ENCODE measurements around the gene KLF13. TPM values are rescaled to one million over a fixed set of nuclear protein-coding genes. Genes with fewer than 3 reads are reported as not detected.
A peak's percentile ranks its signal among the peaks of the same experiment; 100 is the strongest.

KLF13 gene
- total and polyA plus RNA-seq, 2 experiments from 2014 or later, result 23.5 to 28.6 TPM

GRCh38 chr15:31367021-31367729, 40.5 kb downstream of the KLF13 start:
- no peak for TF ChIP-seq JUNB (IDR thresholded peaks at IDR 0.05; ENCODE audit: unreplicated experiment)
- TF ChIP-seq CREB1 (CRISPR knock-in tag; IDR thresholded peaks at IDR 0.05; ENCODE audit: low read depth), result no peak
- TF ChIP-seq EZH2 (IDR thresholded peaks at IDR 0.05; ENCODE audit: low read depth, unreplicated experiment), result no peak
- Histone ChIP-seq H4K20me1 (replicated peaks; ENCODE audit: insufficient read depth) (peaks cover 4% of the 10 kb centered on the region; the same call in 1 of the 2 replicates), H3K4me3 (peak overlapping the region; percentile 41; the same call in 1 of the 2 replicates), H3K79me2 (replicated peaks; ENCODE audit: insufficient read depth) (peaks cover 57% of the 10 kb centered on the region), H3K4me1 (ENCODE audit: insufficient read depth) (peaks cover 72% of the 10 kb centered on the region), H3K9me2 (ENCODE audit: insufficient read depth) (no peaks in the 10 kb centered on the region), H3K36me3 (ENCODE audit: insufficient read depth) (no peaks in the 10 kb centered on the region), H3K27me3 (ENCODE audit: insufficient read depth) (no peaks in the 10 kb centered on the region), H3K4me2 (peak overlapping the region; percentile 71), H3F3A (replicated peaks; ENCODE audit: low read depth) (no peaks in the 10 kb centered on the region), H3K27ac (ENCODE audit: low read depth) (0 out of 2 replicates have a peak overlapping the region, but pooled peaks have one; percentile 50), H2AFZ (no peak overlapping the region)
- Mint-ChIP-seq H3K27ac (no peak overlapping the region), H3K9me3 (no peaks in the 10 kb centered on the region; the same call in 2 of the 3 replicates), H3K4me3 (no peak overlapping the region; the same call in 2 of the 3 replicates), H3K27me3 (ENCODE audit: insufficient read depth, low read depth, poor library complexity) (peaks cover 11% of the 10 kb centered on the region), H3K4me1 (peaks cover 78% of the 10 kb centered on the region), H3K36me3 (ENCODE audit: low read depth) (peaks cover 3% of the 10 kb centered on the region; the same call in 1 of the 3 replicates)
- ATAC-seq (no peak), DNase-seq (ENCODE audit: low spot score) (no peak)

- Histone ChIP-seq H3K4me2 (no peak overlapping the region; the same call in 1 of the 2 replicates), H3K27ac (ENCODE audit: low read depth) (no peak overlapping the region), H3K27me3 (ENCODE audit: insufficient read depth) (no peaks in the 10 kb centered on the region), H2AFZ (no peak overlapping the region), H3K79me2 (replicated peaks; ENCODE audit: insufficient read depth) (peaks cover 50% of the 10 kb centered on the region), H3K4me3 (no peak overlapping the region), H3K36me3 (ENCODE audit: insufficient read depth) (no peaks in the 10 kb centered on the region), H3K4me1 (ENCODE audit: insufficient read depth) (peaks cover 72% of the 10 kb centered on the region), H3F3A (replicated peaks; ENCODE audit: low read depth) (no peaks in the 10 kb centered on the region), H3K9me2 (ENCODE audit: insufficient read depth) (no peaks in the 10 kb centered on the region), H4K20me1 (replicated peaks; ENCODE audit: insufficient read depth) (peaks cover 4% of the 10 kb centered on the region; the same call in 1 of the 2 replicates)
- Mint-ChIP-seq H3K4me1 (peaks cover 78% of the 10 kb centered on the region), H3K27ac (no peak overlapping the region), H3K4me3 (no peak overlapping the region), H3K9me3 (no peaks in the 10 kb centered on the region; the same call in 2 of the 3 replicates), H3K27me3 (ENCODE audit: insufficient read depth, low read depth, poor library complexity) (peaks cover 11% of the 10 kb centered on the region), H3K36me3 (ENCODE audit: low read depth) (peaks cover 7% of the 10 kb centered on the region; the same call in 1 of the 3 replicates)
- no peak for DNase-seq (ENCODE audit: low spot score)
- no peak for ATAC-seq
- no peak for TF ChIP-seq STAT1 (IDR thresholded peaks at IDR 0.05; ENCODE audit: unreplicated experiment)
- no peak for TF ChIP-seq NANOG (IDR thresholded peaks at IDR 0.05; ENCODE audit: borderline replicate concordance)
- TF ChIP-seq POLR2AphosphoS5 (IDR thresholded peaks at IDR 0.05; ENCODE audit: low read depth), result no peak
- no peak for TF ChIP-seq ETS1 (IDR thresholded peaks at IDR 0.05)
- no peak for TF ChIP-seq JUNB (IDR thresholded peaks at IDR 0.05; ENCODE audit: unreplicated experiment)
- no peak for TF ChIP-seq EZH2phosphoT487 (IDR thresholded peaks at IDR 0.05; ENCODE audit: unreplicated experiment)
- TF ChIP-seq, protein P1, sequence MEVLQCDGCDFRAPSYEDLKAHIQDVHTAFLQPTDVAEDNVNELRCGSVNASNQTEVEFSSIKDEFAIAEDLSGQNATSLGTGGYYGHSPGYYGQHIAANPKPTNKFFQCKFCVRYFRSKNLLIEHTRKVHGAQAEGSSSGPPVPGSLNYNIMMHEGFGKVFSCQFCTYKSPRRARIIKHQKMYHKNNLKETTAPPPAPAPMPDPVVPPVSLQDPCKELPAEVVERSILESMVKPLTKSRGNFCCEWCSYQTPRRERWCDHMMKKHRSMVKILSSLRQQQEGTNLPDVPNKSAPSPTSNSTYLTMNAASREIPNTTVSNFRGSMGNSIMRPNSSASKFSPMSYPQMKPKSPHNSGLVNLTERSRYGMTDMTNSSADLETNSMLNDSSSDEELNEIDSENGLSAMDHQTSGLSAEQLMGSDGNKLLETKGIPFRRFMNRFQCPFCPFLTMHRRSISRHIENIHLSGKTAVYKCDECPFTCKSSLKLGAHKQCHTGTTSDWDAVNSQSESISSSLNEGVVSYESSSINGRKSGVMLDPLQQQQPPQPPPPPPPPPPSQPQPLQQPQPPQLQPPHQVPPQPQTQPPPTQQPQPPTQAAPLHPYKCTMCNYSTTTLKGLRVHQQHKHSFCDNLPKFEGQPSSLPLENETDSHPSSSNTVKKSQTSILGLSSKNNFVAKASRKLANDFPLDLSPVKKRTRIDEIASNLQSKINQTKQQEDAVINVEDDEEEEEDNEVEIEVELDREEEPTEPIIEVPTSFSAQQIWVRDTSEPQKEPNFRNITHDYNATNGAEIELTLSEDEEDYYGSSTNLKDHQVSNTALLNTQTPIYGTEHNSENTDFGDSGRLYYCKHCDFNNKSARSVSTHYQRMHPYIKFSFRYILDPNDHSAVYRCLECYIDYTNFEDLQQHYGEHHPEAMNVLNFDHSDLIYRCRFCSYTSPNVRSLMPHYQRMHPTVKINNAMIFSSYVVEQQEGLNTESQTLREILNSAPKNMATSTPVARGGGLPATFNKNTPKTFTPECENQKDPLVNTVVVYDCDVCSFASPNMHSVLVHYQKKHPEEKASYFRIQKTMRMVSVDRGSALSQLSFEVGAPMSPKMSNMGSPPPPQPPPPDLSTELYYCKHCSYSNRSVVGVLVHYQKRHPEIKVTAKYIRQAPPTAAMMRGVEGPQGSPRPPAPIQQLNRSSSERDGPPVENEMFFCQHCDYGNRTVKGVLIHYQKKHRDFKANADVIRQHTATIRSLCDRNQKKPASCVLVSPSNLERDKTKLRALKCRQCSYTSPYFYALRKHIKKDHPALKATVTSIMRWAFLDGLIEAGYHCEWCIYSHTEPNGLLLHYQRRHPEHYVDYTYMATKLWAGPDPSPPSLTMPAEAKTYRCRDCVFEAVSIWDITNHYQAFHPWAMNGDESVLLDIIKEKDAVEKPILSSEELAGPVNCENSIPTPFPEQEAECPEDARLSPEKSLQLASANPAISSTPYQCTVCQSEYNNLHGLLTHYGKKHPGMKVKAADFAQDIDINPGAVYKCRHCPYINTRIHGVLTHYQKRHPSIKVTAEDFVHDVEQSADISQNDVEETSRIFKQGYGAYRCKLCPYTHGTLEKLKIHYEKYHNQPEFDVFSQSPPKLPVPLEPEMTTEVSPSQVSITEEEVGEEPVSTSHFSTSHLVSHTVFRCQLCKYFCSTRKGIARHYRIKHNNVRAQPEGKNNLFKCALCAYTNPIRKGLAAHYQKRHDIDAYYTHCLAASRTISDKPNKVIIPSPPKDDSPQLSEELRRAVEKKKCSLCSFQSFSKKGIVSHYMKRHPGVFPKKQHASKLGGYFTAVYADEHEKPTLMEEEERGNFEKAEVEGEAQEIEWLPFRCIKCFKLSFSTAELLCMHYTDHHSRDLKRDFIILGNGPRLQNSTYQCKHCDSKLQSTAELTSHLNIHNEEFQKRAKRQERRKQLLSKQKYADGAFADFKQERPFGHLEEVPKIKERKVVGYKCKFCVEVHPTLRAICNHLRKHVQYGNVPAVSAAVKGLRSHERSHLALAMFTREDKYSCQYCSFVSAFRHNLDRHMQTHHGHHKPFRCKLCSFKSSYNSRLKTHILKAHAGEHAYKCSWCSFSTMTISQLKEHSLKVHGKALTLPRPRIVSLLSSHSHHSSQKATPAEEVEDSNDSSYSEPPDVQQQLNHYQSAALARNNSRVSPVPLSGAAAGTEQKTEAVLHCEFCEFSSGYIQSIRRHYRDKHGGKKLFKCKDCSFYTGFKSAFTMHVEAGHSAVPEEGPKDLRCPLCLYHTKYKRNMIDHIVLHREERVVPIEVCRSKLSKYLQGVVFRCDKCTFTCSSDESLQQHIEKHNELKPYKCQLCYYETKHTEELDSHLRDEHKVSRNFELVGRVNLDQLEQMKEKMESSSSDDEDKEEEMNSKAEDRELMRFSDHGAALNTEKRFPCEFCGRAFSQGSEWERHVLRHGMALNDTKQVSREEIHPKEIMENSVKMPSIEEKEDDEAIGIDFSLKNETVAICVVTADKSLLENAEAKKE (CRISPR knock-in tag; IDR thresholded peaks at IDR 0.05), result no peak
- TF ChIP-seq CREB1 (CRISPR knock-in tag; IDR thresholded peaks at IDR 0.05; ENCODE audit: low read depth), result no peak
- no peak for TF ChIP-seq ZNF114 (CRISPR knock-in tag; IDR thresholded peaks at IDR 0.05)
These were observed 41.2 kb downstream of the KLF13 start for GRCh38 chr15:31367730-31368344.
